ENCODE measurements around the gene CYP24A1.

The CYP24A1 gene

DNA sequence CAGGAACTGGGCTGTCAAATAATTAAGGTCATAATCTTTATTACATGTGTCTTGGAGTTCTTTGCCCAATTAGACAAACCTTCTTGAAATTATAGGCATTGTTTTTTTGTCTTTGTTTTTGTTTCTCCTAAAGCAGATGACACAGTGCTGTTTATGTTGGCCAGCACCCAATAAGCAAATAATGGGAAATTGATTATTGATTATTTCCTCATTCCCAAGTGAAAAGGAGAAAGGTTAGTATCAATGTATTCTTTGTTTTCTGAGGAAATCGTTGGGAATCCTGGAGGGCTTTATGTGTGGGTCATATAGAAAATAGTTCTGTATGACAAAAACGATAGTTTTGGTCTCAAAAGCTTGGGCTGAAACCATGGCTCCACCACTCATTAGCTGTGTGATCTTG is 4.5 kb upstream of the CYP24A1 start:
- peaks cover 3% of the 10 kb centered on the region; the same call in 1 of the 2 replicates for H3K27me3 ChIP-seq (replicated peaks; ENCODE audit: control insufficient read depth, insufficient read depth, low read length)
- no peak overlapping the region for H3K4me3 ChIP-seq (replicated peaks; ENCODE audit: low read depth, low read length)
- no peaks in the 10 kb centered on the region for H3K36me3 ChIP-seq (ENCODE audit: control insufficient read depth, insufficient read depth, low read length)
- no peak for DNase-seq (ENCODE audit: extremely low read depth, insufficient read length)
- TF ChIP-seq, protein P1, sequence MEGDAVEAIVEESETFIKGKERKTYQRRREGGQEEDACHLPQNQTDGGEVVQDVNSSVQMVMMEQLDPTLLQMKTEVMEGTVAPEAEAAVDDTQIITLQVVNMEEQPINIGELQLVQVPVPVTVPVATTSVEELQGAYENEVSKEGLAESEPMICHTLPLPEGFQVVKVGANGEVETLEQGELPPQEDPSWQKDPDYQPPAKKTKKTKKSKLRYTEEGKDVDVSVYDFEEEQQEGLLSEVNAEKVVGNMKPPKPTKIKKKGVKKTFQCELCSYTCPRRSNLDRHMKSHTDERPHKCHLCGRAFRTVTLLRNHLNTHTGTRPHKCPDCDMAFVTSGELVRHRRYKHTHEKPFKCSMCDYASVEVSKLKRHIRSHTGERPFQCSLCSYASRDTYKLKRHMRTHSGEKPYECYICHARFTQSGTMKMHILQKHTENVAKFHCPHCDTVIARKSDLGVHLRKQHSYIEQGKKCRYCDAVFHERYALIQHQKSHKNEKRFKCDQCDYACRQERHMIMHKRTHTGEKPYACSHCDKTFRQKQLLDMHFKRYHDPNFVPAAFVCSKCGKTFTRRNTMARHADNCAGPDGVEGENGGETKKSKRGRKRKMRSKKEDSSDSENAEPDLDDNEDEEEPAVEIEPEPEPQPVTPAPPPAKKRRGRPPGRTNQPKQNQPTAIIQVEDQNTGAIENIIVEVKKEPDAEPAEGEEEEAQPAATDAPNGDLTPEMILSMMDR (IDR thresholded peaks at IDR 0.05; ENCODE audit: insufficient read depth, low read length, poor library complexity, severe bottlenecking), result no peak

DNA sequence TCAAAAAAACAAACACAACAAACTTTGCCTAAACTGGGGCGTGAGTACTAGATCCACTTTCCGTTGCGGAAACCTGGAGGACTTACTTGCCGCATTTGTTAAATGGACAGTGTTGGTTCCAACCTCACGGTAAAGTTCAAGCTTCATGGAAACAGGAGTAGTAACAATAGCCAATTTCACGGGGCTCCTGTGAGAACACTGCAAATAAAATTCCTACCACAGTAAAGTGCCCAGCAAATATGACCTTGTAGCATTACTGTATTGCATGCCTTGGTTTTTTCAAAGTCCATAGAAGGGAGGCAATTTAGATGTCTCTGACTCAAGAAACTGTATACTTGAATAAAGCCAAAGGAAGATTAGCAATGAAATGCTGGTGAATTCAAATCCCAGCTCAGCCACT is 3.6 kb upstream of the CYP24A1 start:
- DNase-seq (ENCODE audit: extremely low read depth, insufficient read length), result no peak
- Histone ChIP-seq H3K36me3 (ENCODE audit: control insufficient read depth, insufficient read depth, low read length) (no peaks in the 10 kb centered on the region), H3K4me3 (replicated peaks; ENCODE audit: low read depth, low read length) (no peak overlapping the region), H3K27me3 (replicated peaks; ENCODE audit: control insufficient read depth, insufficient read depth, low read length) (peaks cover 7% of the 10 kb centered on the region)
- TF ChIP-seq, protein P1 (IDR thresholded peaks at IDR 0.05; ENCODE audit: insufficient read depth, low read length, poor library complexity, severe bottlenecking), result no peak

DNA sequence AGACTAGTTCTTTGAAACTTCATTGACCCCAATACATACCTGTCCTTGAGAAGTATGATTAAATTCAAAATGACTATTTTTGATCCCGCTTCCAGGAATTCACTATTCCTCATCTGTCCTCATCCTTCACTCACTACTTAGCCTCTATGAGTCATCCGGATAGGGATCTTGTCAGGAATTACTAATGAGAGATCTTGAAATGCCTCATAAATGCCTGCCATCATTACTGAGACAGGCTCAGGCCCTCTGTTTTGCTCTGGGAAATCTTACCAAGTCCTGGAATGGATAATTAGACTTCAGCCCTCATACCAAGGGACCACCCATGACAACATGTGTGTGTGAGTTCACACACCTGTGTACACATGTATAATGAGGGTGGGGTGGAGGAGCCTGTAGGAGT is 2.8 kb upstream of the CYP24A1 start:
- peaks cover 7% of the 10 kb centered on the region for H3K27me3 ChIP-seq (replicated peaks; ENCODE audit: control insufficient read depth, insufficient read depth, low read length)
- H3K4me3 ChIP-seq (replicated peaks; ENCODE audit: low read depth, low read length), result no peak overlapping the region
- TF ChIP-seq, protein P1 (IDR thresholded peaks at IDR 0.05; ENCODE audit: insufficient read depth, low read length, poor library complexity, severe bottlenecking), result no peak
- DNase-seq (ENCODE audit: extremely low read depth, insufficient read length), result no peak
- no peaks in the 10 kb centered on the region for H3K36me3 ChIP-seq (ENCODE audit: control insufficient read depth, insufficient read depth, low read length)

DNA sequence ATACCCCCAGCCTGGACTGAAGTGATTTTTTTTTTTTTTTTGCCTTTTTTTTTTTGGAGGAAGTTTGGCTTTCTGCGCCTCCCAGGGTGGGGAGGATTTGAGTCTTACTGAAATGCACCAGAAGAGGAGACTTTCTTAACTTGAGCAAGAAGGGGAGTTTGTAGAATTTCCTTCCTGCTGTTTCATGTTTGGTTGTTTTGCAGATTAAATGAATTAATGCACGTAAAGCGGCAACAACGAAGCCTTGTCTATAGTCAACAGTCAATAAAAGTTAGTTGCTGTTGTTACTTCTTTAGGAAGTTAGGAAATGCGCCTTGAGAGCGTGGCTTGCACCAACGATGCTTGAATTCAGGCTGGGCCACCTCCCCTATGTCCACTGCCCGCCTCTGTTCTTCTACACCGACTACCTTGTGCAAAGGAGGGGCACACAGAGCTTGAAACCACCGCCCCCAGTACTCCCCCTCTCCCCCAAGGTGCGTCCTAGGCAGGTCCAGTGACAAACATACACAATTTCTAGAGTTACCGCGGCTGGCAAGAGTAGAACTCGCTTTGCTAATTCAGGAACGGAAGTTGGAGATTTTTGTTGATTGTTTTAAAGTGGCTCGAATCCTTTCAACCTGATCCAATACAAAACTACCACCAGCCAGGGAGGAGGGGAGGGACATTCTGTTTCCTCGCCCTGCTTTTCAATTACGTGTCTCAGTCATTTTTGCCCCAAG is 830 bp upstream of the CYP24A1 start:
- Histone ChIP-seq H3K4me3 (replicated peaks; ENCODE audit: low read depth, low read length) (no peak overlapping the region), H3K27me3 (replicated peaks; ENCODE audit: control insufficient read depth, insufficient read depth, low read length) (peaks cover 7% of the 10 kb centered on the region)

DNA sequence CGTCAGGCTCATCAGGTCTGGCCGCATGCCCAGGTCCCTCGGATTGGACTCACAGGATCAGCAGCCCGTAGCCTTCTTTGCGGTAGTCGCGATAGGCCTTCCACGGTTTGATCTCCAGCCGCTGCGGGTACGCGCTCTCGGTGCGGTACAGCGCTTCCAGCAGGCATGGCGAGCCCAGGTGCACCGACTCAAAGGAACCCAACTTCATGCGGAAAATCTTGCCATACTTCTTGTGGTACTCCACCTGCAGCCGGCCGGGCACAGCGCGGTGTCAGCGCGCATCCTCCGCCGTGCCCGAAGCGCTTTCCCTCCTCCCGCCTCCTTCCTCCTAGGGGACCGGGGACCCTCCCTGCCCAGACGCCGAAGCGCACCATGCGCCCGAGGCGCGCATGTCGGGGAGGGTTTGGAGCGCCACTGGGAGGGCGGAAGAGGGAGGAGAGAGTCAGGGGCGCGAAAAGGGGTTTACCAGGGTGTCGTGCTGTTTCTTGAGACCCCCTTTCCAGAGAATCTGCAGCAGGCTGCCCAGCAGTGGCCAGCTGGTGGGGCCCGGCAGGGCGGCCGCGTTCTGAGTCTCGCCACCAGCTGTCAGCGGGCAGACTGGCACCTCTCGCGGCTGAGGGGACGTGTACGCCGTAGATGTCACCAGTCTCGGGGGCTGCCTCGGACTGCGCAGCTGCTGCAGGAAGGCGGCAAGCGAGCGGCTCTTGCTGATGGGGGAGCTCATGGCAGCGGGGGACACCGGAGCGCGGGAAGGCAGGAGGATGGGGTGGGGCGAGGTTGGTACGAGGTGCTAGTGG is 732 bp downstream of the CYP24A1 start:
- DNase-seq (ENCODE audit: extremely low read depth, insufficient read length), result peak; percentile 12
- H3K27me3 ChIP-seq (replicated peaks; ENCODE audit: control insufficient read depth, insufficient read depth, low read length), result peaks cover 7% of the 10 kb centered on the region
- H3K4me3 ChIP-seq (replicated peaks; ENCODE audit: low read depth, low read length), result no peak overlapping the region
- TF ChIP-seq, protein P1 (IDR thresholded peaks at IDR 0.05; ENCODE audit: insufficient read depth, low read length, poor library complexity, severe bottlenecking), result no peak
- no peaks in the 10 kb centered on the region for H3K36me3 ChIP-seq (ENCODE audit: control insufficient read depth, insufficient read depth, low read length)

More for the DNA sequence above, 830 bp upstream of the CYP24A1 start:
- DNase-seq (ENCODE audit: extremely low read depth, insufficient read length), result no peak
- no peaks in the 10 kb centered on the region for H3K36me3 ChIP-seq (ENCODE audit: control insufficient read depth, insufficient read depth, low read length)
- TF ChIP-seq, protein P1 (IDR thresholded peaks at IDR 0.05; ENCODE audit: insufficient read depth, low read length, poor library complexity, severe bottlenecking), result no peak

All from GM06990 (cell line).